CD4-positive, alpha-beta T cell treated with Interleukin-6 for 4 hours (primary cell): ENCODE measurements around the gene LAMA3.
A peak's percentile ranks its signal among the peaks of the same experiment; 100 is the strongest.

ENCODE experiments used
- DNase-seq: peaks from one replicate; pipeline ENCODE4 v3.0.0-alpha.2; 2020; ENCODE audit warnings: mixed read lengths

The LAMA3 gene

GRCh38 chr18:23689031-23689615 is at the start of gene LAMA3:
Gene LAMA3, plus strand, starts transcription at chr18:23689453. Its CDS starts 231 bp downstream, at chr18:23689684.
- DNase-seq = peak; percentile 38

- DNase-seq = no peak
These were observed 49.2 kb upstream of the LAMA3 start for GRCh38 chr18:23640052-23640451.

GRCh38 chr18:23641143-23641720 is 48.0 kb upstream of the LAMA3 start:
- no peak for DNase-seq

GRCh38 chr18:23641937-23642666 is 47.2 kb upstream of the LAMA3 start:
- DNase-seq = no peak

GRCh38 chr18:23643815-23644490 is 45.3 kb upstream of the LAMA3 start:
- no peak for DNase-seq

- DNase-seq = no peak
These were observed 43.6 kb upstream of the LAMA3 start for GRCh38 chr18:23645568-23646175.

- DNase-seq = no peak
These were observed 43.0 kb upstream of the LAMA3 start for GRCh38 chr18:23646282-23646681.

GRCh38 chr18:23648456-23648855 is 40.8 kb upstream of the LAMA3 start:
- DNase-seq = no peak

GRCh38 chr18:23648940-23649607 is 40.2 kb upstream of the LAMA3 start:
- no peak for DNase-seq

GRCh38 chr18:23650968-23651927 is 38.0 kb upstream of the LAMA3 start:
- no peak for DNase-seq

- no peak for DNase-seq
These were observed 37.0 kb upstream of the LAMA3 start for GRCh38 chr18:23652232-23652631.

- DNase-seq = no peak
These were observed 31.0 kb upstream of the LAMA3 start for GRCh38 chr18:23658285-23658684.

- no peak for DNase-seq
These were observed 27.4 kb upstream of the LAMA3 start for GRCh38 chr18:23661735-23662308.

GRCh38 chr18:23662309-23663263 is 26.7 kb upstream of the LAMA3 start, which contains the start of gene ANKRD29:
Gene ANKRD29, minus strand, starts transcription at chr18:23662911. Its CDS starts 181 bp downstream, at chr18:23662730.
- peak; percentile 66 for DNase-seq

- DNase-seq = no peak
These were observed 24.6 kb upstream of the LAMA3 start for GRCh38 chr18:23664674-23665073.

GRCh38 chr18:23667114-23667513 is 22.1 kb upstream of the LAMA3 start:
- DNase-seq = no peak

- DNase-seq = no peak
These were observed 20.5 kb upstream of the LAMA3 start for GRCh38 chr18:23668731-23669130.

GRCh38 chr18:23669202-23669766 is 20.0 kb upstream of the LAMA3 start:
- no peak for DNase-seq

GRCh38 chr18:23669804-23670405 is 19.3 kb upstream of the LAMA3 start:
- no peak for DNase-seq
